Hematopoietic multipotent progenitor cell treated with erythropoietin and hydrocortisone succinate and interleukin-3 and kit ligand, for 6 days (in vitro differentiated cells): Measurements from ENCODE around the gene ZDHHC21.
"Not testable (repeated sequence)": the region's sequence is repeated elsewhere in the genome, so short reads cannot be mapped to it uniquely, and the experiment has no call there.

Source experiments
- DNase-seq: peaks from one replicate; pipeline ENCODE4 v3.0.0-alpha.2; 2015

Gene ZDHHC21

GRCh38 chr9:14693251-14693861 lies at the start of gene ZDHHC21:
ZDHHC21 (minus strand) TSS chr9:14693432; CDS start chr9:14674340, 19,092 bp downstream.
- DNase-seq, result peak; percentile 78

GRCh38 chr9:14741369-14741768 lies 48.1 kb upstream of the ZDHHC21 start:
- no peak for DNase-seq

GRCh38 chr9:14733133-14733532 lies 39.9 kb upstream of the ZDHHC21 start:
- DNase-seq, result no peak

DNA sequence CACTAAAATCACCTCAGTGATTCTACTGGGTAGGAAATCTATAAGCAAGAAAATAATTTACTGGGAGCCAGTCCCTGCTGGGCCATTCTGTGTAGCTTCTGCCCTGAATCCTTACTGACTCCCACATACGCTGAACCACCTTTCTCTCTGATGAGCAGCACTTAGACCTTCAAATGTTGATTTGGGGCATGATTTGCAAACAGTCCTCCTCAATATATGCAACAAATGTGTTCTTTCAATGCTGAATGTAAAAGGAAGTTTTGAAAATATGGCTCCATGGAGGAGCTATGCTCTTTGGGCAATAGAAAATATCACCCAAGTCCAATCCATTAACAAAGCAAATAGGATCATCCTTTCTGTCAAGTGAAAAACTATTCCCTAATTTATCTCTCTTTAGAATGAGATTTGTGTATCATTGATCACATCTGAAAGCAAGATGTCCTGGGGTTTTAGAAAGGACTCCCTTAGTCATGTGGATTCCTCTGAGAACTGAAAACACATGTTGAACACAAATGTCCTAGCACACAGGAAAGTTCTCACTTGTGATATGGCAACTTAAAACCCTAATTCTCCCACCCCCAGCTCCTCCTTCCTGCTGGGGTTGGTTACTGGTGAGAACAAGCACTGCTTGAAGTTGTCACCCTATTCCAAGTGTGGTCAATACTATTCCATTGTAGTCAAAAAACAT lies 38.2 kb upstream of the ZDHHC21 start:
- DNase-seq, result no peak

- no peak for DNase-seq
These were observed 37.2 kb upstream of the ZDHHC21 start for GRCh38 chr9:14730461-14730898.

GRCh38 chr9:14723301-14723700 lies 30.1 kb upstream of the ZDHHC21 start:
- no peak for DNase-seq

- no peak for DNase-seq
These were observed 29.3 kb upstream of the ZDHHC21 start, which contains the start of gene CER1 for GRCh38 chr9:14722391-14723035. CER1 (minus strand) TSS chr9:14722733; CDS start chr9:14722672, 61 bp downstream.

- no peak for DNase-seq
These were observed 26.1 kb upstream of the ZDHHC21 start for GRCh38 chr9:14719231-14719923.

- DNase-seq, result no peak
These were observed 21.9 kb upstream of the ZDHHC21 start for GRCh38 chr9:14715102-14715501.

DNA sequence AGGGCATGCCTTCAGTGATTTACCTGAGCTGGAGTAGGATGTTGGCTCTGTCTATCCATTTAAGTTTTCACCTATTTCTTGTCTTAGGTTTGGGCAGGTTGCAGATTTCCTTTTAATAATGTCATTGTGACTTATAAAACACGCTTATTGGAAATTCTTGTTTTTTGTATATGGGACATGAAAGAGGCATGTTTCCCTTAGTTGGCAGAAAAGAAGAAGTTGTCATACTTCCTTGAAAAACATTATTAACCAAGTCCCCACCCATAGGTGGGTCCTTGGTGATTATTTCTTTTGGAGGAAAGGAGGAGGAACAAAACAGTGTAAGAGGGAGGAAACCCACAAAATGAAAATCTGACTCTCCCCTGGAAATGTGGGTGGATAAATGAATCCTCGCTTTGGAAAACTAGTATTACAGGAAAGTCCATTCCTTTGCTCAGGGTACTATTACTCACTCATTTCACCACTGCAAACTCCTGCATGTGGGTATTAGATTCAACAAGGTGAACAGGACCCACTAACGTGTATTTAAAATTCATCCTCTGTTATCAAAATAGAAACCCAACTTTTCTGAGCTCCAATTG lies 20.0 kb upstream of the ZDHHC21 start:
- no peak for DNase-seq

GRCh38 chr9:14710804-14711203 lies 17.6 kb upstream of the ZDHHC21 start:
- DNase-seq, result no peak

- no peak for DNase-seq
These were observed 13.4 kb upstream of the ZDHHC21 start for GRCh38 chr9:14706530-14707140.

DNA sequence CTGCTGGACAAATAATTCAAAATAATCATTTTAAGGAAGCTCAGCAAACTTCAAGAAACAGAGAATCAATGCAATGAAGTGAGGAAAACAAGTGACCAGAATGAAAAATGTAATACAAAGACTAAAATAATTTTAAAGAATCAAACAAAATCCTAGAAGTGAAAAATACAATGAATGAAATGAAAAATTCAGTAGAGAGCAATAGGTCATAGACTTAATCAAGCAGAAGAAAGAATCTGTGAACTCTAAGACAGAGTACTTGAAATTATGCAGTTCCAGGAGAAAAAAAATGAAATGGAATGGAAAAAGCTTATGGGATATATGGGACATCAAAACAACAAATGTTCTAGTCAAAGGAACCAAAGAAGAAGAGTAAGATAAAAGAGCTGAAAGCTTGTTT lies 11.8 kb upstream of the ZDHHC21 start:
- DNase-seq, result no peak

DNA sequence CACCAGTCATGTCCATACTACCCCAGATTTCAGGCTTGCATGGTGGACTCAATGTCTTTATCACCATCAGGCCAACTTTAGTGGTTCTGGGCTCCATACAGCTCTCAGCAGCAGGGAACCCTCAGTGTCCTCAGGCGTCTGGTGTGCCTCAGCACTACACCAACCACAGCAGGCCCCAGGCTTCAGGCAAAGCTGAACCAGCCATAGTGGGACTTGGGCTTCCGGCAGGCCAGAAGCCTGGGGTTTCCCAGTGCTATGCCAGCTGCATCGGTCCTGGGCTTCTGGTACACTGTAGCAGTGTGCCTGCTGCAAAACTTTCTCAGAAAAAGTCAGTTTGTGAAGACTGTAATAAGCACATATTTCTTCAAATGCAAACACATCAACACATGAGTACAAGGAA lies 11.0 kb upstream of the ZDHHC21 start:
- no peak for DNase-seq

GRCh38 chr9:14702200-14702720 lies 9.0 kb upstream of the ZDHHC21 start:
- no peak for DNase-seq

GRCh38 chr9:14692470-14693250 lies 572 bp downstream of the ZDHHC21 start:
- DNase-seq, result peak; percentile 41

DNA sequence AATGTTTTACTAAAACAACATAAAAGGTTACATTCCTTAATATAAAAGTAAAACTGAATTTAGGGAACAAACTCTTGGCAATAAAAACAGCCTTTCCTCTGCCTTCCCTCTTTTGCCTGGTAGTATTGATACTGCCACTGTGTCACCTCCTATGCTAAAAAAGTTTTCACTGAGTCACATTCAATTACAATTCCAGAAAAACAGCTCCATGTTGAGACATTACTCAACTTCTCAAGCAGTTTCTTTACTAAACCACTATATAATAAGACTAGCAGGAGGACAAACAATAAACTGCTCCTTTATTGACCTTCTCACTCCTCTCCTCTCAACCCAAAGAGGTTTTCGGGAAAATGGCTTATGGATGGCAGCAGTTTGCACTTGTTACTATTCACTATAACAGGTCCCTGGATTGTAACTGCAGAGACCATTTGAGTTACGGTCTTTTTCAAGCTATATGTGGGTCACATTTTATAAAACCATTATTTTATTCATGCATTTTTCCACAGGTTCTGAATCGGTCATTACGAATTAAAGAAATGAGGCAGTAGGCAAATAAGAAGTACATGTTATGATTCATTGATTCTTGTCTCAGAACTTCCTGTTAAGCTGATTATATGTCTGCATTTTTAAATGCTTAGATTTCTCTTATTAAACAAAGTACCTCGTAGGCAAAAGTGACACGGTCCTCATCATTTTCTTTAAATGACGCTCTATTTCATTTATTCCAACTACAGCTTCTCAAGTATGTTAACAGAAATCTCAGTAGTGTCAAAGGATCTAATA lies 2.1 kb downstream of the ZDHHC21 start:
- no peak for DNase-seq

DNA sequence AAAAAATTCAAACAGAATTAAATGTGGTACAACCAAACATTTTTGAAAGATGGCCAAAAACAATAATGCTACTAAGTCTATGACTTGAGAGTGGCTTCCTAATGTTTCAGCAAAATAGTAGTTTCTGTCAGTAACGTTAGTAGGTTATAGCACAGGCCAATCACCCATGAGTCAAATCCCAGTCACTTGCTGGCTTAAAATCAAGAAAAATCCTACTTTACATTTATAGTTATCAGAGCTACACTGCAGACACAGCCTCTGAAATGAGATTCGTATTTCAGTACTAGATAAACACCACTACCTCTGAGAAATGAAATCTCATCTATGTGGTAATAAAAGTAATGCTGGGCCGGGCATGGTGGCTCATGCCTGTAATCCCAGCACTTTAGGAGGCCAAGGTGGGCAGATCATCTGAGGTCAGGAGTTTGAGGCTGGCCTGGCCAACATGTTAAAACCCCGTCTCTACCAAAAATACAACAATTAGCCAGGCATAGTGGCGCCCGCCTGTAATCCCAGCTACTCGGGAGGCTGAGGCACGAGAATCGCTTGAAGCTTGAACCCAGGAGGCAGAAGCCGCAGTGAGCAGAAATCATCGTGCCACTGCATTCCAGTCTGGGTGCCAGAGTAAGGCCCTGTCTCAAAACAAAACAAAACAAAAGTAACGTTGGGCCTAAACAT lies 6.1 kb downstream of the ZDHHC21 start:
- DNase-seq, result no peak

- no peak for DNase-seq
These were observed 7.1 kb downstream of the ZDHHC21 start for GRCh38 chr9:14686168-14686567.

DNA sequence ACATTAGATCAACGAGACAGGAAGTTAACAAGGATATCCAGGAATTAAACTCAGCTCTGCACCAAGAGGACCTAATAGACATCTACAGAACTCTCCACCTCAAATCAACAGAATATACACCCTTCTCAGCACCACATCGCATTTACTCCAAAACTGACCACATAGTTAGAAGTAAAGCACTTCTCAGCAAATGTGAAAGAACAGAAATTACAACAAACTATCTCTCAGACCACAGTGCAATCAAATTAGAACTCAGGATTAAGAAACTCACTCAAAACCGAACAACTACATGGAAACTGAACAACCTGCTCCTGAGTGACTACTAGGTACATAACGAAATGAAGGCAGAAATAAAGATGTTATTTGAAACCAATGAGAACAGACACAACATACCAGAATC lies 10.6 kb downstream of the ZDHHC21 start:
- DNase-seq, result not testable (repeated sequence)
